Stimulated activated naive CD4-positive, alpha-beta T cell (primary cell): Measurements from ENCODE around the gene DNAAF3.

ENCODE experiments used
- DNase-seq, 6 experiments: peaks; one replicate each; lab custom pipeline; 2025; lab: John Stamatoyannopoulos, UW

Gene DNAAF3

GRCh38 chr19:55153652-55154264, 12.7 kb downstream of the DNAAF3 start:
- no peak for DNase-seq

DNA sequence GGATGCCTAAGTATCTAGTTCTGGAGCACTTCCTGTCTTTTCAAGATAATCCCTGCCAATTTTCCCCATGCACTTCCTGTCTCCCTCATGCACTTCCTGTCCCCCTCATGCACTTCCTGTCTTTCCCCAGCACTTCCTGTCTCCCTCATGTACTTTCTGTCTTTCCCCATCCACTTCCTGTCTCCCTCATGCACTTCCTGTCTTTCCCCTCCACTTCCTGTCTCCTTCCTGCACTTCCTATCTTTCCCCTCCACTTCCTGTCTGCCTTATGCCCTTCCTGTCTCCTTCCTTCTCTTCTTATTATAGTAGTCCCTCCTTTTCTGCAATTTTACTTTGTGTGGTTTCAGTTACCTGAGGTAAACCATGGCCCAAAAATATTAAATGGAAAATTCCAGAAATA, 14.4 kb downstream of the DNAAF3 start:
- no peak for DNase-seq

- no peak for DNase-seq
Observed at GRCh38 chr19:55149078-55150003, 17.1 kb downstream of the DNAAF3 start, which contains the start of gene TNNT1. TNNT1 (minus strand) TSS chr19:55149206; CDS start chr19:55147157, 2,049 bp downstream.

DNA sequence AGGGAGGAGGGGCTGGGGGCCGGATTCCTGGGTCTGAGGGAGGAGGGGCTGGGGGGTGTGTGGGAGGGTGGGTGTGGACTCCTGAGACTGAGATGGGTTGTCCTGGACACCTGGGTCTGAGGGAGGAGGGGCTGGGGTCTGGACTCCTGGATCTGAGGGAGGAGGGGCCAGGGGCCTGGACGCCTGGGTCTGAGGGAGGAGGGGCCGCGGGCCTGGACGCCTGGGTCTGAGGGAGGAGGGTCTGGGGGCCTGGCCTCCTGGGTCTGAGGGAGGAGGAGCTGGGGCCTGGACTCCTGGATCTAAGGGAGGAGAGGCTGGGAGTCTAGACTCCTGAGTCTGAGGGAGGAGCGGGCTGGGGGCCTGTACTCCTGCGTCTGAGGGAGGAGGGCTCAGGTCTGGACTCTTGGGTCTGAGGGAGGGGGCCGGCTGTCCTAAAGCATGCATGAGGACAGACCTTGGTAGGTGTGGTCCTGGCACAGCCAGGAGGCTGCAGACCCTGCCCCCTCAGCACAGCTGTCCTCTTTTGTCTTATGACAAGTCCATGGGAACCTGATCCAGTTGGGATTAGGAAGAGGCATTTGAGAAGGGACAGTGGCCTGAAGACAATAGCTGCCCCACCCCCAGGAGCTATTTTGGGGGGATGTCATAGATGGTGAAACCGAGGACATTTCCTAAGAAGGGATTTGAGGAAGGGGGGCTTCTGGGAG, 18.7 kb downstream of the DNAAF3 start:
- DNase-seq = no peak

- no peak for DNase-seq
Observed at GRCh38 chr19:55146705-55147273, 19.6 kb downstream of the DNAAF3 start.

DNA sequence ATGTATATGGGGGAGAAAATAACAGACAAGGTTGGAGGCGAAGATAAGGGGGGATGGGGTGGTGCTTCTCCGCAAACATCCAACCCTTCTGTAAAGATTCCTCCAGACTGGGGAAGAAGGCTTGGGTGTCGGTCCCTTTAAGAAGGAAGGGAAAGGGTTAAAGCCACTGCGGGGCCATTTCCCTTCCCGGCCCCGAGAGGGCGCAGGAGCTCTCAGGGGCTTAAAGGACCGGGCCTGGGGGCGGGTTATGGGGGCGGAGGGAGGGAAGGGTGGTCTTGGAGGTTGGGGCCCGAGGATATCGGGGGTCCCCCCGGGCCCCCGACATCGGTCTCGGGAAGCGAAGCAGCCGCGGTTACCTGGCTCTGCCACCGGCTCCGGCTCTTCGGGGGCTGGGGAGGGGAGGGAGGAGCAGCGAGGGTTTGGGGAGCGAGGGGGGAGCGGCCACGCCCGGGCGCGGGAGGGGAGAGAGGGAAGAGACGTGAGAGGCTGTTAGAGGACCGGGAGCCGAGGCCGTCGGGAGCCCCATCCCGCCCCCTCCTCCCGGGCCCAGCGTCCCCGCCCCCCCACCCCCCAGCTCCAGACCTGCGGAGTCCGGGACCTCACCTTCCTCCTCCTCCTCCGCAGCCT, 20.2 kb downstream of the DNAAF3 start:
- DNase-seq = peak in 1 of 6 experiments; percentile 21

DNA sequence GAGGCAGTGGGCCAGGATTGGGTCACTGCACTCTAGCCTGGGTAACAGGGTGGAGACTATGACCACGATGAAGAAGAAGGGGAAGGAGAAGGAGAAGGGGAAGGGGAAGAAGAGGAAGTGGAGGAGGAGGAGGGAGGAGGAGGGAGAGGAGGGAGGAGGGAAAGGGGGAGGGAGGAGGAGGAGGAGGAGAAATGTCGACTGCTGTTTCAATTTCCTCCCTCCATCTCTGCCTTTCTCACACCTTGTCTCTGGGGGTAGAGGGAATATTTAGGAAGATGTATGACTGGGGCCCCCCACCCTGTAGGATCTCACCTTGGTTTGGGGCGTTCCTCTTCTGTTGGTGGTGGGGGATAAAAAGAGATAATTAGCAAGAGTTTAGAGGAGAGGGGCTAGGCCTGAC, 21.2 kb downstream of the DNAAF3 start:
- DNase-seq = no peak

- DNase-seq = no peak
Observed at GRCh38 chr19:55141696-55142095, 24.7 kb downstream of the DNAAF3 start.

- DNase-seq = no peak
Observed at GRCh38 chr19:55137915-55138314, 28.5 kb downstream of the DNAAF3 start.

DNA sequence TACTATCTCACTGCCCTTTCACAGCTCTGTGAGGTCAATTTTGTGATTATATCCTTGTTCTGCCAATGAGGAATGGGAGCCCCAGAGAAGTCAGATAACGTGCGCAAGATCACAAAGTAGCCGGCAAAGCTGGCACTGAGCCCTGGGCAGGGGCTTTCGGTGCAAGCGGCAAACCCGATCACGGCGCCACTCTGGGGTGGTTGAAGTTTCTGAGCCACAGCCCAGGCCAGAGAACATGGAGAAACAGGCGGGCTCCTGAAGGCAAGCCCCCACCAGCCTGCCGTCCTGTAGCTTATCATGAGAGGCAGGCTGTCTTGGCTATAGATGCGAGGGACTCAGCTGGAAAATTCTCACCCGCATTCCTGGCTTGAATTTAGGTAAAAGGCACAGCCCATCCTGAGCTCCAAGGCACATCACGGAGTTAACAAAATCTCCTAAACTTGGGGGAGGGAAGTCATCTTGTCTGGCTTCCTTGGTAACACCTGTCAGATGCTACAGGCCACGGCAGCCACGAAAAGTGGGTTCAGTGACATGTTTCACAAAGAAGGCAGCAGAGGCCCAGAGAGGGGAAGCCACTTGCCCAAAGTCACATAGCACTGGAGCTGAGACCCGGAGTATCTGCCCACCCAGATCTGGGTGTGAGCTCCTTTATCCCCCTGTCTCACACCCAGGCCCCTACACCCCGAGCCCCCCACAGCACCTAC, 29.9 kb downstream of the DNAAF3 start:
- DNase-seq = no peak

- no peak for DNase-seq
Observed at GRCh38 chr19:55134736-55135135, 31.7 kb downstream of the DNAAF3 start.

DNA sequence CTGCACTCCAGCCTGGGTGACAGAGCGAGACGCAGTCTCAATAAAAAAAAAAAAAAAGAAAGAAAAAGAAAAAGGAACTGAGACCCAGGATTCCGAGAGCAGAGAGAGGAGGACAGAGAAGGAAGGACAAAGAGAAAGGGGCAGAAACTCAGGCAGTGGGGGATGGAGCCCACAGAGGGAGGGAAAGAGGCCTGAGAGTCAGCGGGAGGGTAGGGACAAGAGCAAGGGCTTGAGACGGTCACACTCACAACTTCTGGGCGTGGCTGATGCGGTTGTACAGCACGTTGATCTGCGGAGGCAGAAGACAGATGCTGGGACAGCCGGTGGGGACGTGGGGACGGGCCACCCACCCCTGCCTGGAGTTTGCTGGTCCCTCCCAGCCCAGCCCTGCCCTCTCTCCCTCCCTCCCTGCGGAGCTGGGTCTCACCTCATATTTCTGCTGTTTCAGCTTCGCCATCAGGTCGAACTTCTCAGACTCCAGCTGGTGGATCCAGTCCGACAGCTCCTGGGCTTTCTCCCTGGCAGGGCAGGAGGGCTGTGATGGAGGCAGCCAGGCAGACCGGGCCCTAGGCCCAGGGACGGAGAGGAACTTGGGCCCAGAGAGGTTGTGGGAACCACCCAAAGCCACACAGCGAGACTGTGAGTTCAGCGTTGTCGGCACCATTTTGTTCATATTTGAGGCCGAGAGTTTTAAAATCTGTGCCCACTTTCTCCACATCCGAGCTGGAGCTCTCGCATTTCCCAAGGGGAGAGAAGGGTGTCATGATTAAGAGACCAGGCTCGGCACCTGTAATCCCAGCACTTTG, 32.6 kb downstream of the DNAAF3 start:
- DNase-seq = no peak

DNA sequence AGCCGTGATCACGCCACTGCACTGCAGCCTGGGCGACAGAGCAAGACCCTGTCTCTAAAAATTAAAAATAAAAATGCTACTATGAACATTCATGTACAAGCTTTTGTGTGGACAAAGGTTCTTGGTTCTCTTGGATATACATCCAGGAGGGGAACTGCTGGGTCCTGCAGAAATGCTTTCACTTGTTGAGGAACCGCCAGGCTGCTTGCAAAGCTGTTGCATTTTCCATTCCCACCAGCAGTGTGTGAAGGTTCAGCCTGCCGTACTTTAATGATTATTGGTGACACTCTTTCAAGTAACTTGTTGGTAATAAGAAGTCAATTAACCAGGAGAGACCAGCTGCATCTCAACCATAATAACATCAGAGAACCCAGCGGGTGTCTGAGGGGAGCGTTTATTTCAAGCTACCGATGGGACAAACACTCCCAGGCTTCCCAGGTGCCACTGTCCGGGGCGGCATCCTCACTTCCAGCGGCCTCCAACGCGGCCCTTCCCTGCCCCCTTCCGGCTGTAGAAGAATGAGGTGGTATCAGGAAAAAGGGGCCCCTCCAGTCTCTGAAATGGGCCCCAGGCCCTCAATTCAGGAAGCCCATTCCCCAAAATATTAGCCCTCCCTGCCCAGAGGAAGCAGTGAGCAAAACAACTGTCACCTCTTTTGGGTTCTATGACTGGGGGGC, 33.8 kb downstream of the DNAAF3 start:
- DNase-seq = no peak

DNA sequence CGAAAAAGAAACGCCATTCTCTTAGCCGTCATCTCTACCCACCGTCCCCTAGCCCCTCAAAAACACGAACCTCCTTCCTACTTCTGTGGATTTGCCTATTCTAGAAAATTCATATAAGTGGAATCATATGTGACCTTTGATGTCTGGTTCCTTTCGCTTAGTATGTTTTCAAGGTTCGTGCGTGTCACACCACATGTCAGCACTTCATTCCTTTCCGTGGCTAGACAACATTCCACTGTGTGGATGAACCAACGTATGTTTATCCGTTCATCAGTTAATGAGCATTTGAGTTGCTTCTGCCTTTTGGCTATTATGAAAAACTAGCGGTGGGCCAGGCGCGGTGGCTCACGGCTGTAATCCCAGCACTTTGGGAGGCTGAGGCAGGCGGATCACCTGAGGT, 35.0 kb downstream of the DNAAF3 start:
- no peak for DNase-seq

DNA sequence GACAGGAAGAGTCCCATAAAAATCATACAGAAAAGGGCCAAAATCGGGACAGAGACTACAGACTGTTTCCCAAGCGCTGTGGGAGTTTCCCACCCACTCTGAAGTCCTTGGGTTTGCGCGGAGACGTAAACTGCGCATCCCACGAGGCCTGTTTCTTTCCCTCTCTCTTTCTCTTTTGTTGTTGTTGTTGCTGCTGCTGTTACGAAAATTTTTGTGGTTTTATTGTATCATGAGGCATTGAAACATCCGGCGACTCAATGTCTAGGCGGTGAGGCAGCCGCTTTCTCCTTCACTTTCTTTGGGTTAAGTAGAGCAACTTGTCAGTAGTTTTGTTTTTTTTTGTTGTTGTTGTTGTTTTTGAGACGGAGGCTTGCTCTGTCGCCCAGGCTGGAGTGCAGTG, 47.4 kb downstream of the DNAAF3 start:
- DNase-seq = peak in 2 of 6 experiments; percentile 11 to 30

GRCh38 chr19:55118401-55118991, 47.9 kb downstream of the DNAAF3 start:
- DNase-seq = no peak

DNA sequence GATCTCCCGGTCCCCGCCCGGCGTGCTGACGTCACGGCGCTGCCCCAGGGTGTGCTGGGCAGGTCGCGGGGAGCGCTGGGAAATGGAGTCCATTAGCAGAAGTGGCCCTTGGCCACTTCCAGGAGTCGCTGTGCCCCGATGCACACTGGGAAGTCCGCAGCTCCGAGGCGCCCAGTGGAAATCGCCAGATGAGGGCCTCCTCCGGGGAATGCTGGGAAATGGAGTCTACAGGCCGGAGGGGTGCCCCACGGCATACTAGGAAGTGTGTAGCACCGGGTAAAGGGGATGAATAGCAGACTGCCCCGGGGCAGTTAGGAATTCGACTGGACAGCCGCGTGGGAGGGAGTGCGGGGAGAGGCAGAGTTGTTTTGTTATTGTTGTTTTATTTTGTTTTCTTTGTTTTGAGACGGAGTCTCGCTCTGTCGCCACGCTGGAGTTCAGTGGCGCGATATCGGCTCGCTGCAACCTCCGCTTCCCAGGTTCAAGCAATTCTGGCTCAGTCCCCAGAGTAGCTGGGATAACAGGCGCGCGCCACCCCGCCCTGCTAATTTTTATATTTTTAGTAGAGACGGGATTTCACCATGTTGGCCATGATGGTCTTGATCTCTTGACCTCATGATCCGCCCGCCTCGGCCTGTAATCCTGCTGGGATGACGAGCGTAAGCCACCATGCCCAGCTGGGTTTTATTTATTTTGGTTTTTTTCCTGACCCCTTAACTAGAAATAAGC, 48.6 kb downstream of the DNAAF3 start:
- peak; percentile 83 to 93 (median 89) for DNase-seq

GRCh38 chr19:55116859-55117662, 49.4 kb downstream of the DNAAF3 start, which contains the start of gene PPP1R12C:
PPP1R12C (minus strand) TSS chr19:55117637; CDS start chr19:55117543, 94 bp downstream.
- peak in 4 of 6 experiments; percentile 10 to 28 (median 24) for DNase-seq
